ENCODE data around the gene ADAMTS17.

ADAMTS17 gene

GRCh38 chr15:100174159-100174903 lies 167.4 kb downstream of the ADAMTS17 start:
- H3K4me3 ChIP-seq (replicated peaks; ENCODE audit: low read depth, low read length) = no peak overlapping the region
- DNase-seq (ENCODE audit: low read depth) = no peak
- TF ChIP-seq, protein P1, sequence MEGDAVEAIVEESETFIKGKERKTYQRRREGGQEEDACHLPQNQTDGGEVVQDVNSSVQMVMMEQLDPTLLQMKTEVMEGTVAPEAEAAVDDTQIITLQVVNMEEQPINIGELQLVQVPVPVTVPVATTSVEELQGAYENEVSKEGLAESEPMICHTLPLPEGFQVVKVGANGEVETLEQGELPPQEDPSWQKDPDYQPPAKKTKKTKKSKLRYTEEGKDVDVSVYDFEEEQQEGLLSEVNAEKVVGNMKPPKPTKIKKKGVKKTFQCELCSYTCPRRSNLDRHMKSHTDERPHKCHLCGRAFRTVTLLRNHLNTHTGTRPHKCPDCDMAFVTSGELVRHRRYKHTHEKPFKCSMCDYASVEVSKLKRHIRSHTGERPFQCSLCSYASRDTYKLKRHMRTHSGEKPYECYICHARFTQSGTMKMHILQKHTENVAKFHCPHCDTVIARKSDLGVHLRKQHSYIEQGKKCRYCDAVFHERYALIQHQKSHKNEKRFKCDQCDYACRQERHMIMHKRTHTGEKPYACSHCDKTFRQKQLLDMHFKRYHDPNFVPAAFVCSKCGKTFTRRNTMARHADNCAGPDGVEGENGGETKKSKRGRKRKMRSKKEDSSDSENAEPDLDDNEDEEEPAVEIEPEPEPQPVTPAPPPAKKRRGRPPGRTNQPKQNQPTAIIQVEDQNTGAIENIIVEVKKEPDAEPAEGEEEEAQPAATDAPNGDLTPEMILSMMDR (IDR thresholded peaks at IDR 0.05; ENCODE audit: low read length, missing control alignments) = no peak

GRCh38 chr15:100172356-100173024 lies 169.3 kb downstream of the ADAMTS17 start:
- TF ChIP-seq, protein P1 (IDR thresholded peaks at IDR 0.05; ENCODE audit: low read length, missing control alignments) = no peak
- no peak overlapping the region for H3K4me3 ChIP-seq (replicated peaks; ENCODE audit: low read depth, low read length)
- DNase-seq (ENCODE audit: low read depth) = no peak

GRCh38 chr15:100171411-100171810 lies 170.4 kb downstream of the ADAMTS17 start:
- no peak overlapping the region for H3K4me3 ChIP-seq (replicated peaks; ENCODE audit: low read depth, low read length)
- TF ChIP-seq, protein P1 (IDR thresholded peaks at IDR 0.05; ENCODE audit: low read length, missing control alignments) = no peak
- no peak for DNase-seq (ENCODE audit: low read depth)

GRCh38 chr15:100170291-100171210 lies 171.2 kb downstream of the ADAMTS17 start:
- DNase-seq (ENCODE audit: low read depth) = no peak
- no peak overlapping the region for H3K4me3 ChIP-seq (replicated peaks; ENCODE audit: low read depth, low read length)
- TF ChIP-seq, protein P1 (IDR thresholded peaks at IDR 0.05; ENCODE audit: low read length, missing control alignments) = no peak

- TF ChIP-seq, protein P1 (IDR thresholded peaks at IDR 0.05; ENCODE audit: low read length, missing control alignments) = no peak
- no peak for DNase-seq (ENCODE audit: low read depth)
- H3K4me3 ChIP-seq (replicated peaks; ENCODE audit: low read depth, low read length) = no peak overlapping the region
Observed at GRCh38 chr15:100169615-100170290, 172.0 kb downstream of the ADAMTS17 start.

DNA sequence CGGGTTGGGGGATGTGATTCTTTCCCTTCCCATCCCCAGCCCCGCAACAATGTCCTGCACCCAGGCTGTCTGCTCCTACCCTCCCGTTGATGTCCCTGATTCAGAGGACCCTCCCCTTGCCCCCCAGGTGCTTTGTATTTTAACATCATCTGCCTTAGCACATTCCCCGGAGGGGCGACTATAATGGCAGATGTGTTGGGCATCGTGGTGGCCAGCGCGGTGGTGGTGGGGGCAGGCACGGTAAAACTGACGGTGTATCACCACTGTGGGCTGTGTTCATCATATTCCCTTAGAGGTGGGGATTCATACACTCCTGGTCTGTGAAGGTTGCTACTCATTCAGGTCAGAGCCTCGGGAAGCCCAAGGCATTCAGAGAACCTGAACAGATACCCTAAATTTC lies 173.0 kb downstream of the ADAMTS17 start:
- H3K4me3 ChIP-seq (replicated peaks; ENCODE audit: low read depth, low read length) = no peak overlapping the region
- TF ChIP-seq, protein P1 (IDR thresholded peaks at IDR 0.05; ENCODE audit: low read length, missing control alignments) = no peak
- no peak for DNase-seq (ENCODE audit: low read depth)
